Adrenal gland (tissue), 5 donors: ENCODE measurements around the gene SNAPIN.

Source experiments
- POLR2A ChIP-seq, 2 donors: fragments of 450-650 bp; IDR thresholded peaks; one replicate each; pipeline ENCODE4 v1.6.1; 2017; ENCODE audit warnings: antibody characterized with exemption in 2 of 2, mild to moderate bottlenecking in 2 of 2, moderate library complexity in 1 of 2
- TF ChIP-seq, protein P1 (sequence below), 6 experiments: fragments of 450-650 bp in 4 of 6; fragments of 200-600 bp in 2 of 6; sonication (generic) in 1 of 6; IDR thresholded peaks; 1 replicate in 5 of 6; 2 replicates in 1 of 6; pipeline versions ENCODE4 v1.5.1 to v1.8.0; 2016 to 2021; ENCODE audit warnings: antibody characterized with exemption in 6 of 6, mild to moderate bottlenecking in 2 of 6, moderate library complexity in 1 of 6
- donor health status: DM: no; HTN: no; CAD: no.

DNA sequence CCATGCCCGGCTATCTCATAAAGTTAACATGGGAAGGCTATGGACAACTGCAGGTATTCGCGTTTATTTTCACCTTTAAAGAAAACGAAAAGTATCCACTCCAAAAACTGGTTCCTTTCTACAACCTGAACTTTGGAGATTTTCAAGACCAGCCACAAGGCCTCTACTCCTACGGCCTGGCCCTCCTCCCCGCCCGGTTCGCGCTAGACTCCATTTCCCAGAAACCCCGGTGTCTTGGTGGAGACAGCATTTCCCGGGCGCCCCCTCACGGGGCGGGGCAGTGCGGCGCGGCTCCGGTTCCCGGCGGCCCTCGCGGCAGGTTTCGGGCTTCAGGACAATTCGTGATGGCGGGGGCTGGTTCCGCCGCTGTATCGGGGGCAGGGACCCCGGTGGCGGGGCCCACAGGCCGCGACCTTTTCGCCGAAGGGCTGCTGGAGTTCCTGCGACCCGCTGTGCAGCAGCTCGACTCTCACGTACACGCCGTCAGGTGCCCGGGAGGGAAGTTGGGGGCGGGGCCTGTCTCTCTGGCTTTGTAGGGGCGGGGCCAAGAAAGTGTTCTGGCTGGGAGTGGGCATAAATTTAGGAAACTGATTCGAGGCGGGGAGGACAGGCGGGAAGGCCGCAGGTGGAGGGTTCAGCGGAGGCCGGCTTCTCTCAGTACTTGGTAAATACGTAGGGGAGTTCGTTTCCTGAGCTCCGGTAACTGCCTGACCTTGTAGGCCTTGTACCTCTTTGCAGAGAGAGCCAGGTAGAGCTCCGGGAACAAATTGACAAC lies at the start of gene SNAPIN:
- TF ChIP-seq, protein P1, sequence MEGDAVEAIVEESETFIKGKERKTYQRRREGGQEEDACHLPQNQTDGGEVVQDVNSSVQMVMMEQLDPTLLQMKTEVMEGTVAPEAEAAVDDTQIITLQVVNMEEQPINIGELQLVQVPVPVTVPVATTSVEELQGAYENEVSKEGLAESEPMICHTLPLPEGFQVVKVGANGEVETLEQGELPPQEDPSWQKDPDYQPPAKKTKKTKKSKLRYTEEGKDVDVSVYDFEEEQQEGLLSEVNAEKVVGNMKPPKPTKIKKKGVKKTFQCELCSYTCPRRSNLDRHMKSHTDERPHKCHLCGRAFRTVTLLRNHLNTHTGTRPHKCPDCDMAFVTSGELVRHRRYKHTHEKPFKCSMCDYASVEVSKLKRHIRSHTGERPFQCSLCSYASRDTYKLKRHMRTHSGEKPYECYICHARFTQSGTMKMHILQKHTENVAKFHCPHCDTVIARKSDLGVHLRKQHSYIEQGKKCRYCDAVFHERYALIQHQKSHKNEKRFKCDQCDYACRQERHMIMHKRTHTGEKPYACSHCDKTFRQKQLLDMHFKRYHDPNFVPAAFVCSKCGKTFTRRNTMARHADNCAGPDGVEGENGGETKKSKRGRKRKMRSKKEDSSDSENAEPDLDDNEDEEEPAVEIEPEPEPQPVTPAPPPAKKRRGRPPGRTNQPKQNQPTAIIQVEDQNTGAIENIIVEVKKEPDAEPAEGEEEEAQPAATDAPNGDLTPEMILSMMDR (IDR thresholded peaks at IDR 0.05): peak in 1 of 6 experiments; percentile 19
- peak; percentile 43 to 53 for TF ChIP-seq POLR2A (IDR thresholded peaks at IDR 0.05)
